Activated CD4-positive, alpha-beta T cell treated with anti-CD3 and anti-CD28 coated beads, Interleukin-2, amount 10 ng/mL, durations not matched to agents 24 days and 14 days (primary cell): Measurements from ENCODE around the gene JPT2. TPM values are rescaled to one million over a fixed set of nuclear protein-coding genes. Genes with fewer than 3 reads are reported as not detected.

Experiments used
- DNase-seq: peaks from one replicate; pipeline ENCODE4 v3.0.0; 2022
- H3K27ac Mint-ChIP-seq: one replicate; pipeline ENCODE4 v1.8.0; 2022; ENCODE audit warnings: mild to moderate bottlenecking, mixed read lengths
- H3K27me3 Mint-ChIP-seq: one replicate; pipeline ENCODE4 v1.8.0; 2022; ENCODE audit warnings: mixed read lengths
- H3K36me3 Mint-ChIP-seq: one replicate; pipeline ENCODE4 v1.8.0; 2022; ENCODE audit warnings: low read depth, mild to moderate bottlenecking, mixed read lengths
- H3K4me1 Mint-ChIP-seq: one replicate; pipeline ENCODE4 v1.8.0; 2021; ENCODE audit warnings: mixed read lengths
- H3K4me3 Mint-ChIP-seq: one replicate; pipeline ENCODE4 v1.8.0; 2022; ENCODE audit warnings: mild to moderate bottlenecking, moderate library complexity, mixed read lengths
- H3K9me3 Mint-ChIP-seq: one replicate; pipeline ENCODE4 v1.8.0; 2021; ENCODE audit warnings: mixed read lengths
- intact Hi-C: fragments of 100-400 bp; cut with micrococcal nuclease; formaldehyde crosslinking; loops from one replicate; pipeline ENCODE4 v1.15.1; 2023
- total RNA-seq: library from RNA; stranded (reverse); gene quantifications from 2 replicates; pipeline ENCODE4 v1.2.3, GENCODE V29; 2022

JPT2 gene
- total RNA-seq, 1 donor from 2014 or later: 119 TPM

DNA sequence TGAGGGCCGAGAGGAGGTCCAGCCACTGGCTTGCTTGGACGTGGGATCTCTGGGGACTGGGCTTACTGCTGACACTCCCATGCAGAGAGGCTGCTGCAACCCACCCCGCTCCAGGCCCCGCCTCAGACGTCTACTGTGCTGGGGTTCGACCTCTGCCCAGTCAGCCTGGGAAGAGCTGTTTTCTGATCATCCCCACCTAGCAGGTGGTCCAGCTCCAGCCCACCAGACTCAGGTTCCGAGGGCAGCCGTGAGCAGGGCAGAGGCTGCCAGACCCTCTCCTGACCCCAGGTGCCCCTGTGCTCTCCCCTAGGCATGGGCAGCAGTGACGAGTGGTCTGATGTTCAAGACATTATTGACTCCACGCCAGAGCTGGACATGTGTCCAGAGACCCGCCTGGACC lies 69.9 kb downstream of the JPT2 start:
- Mint-ChIP-seq H3K27ac (no peak overlapping the region), H3K36me3 (peaks cover 7% of the 10 kb centered on the region), H3K27me3 (no peaks in the 10 kb centered on the region), H3K9me3 (no peaks in the 10 kb centered on the region), H3K4me1 (no peaks in the 10 kb centered on the region), H3K4me3 (no peak overlapping the region)
- intact Hi-C loops: no loop called here
- DNase-seq: no peak

DNA sequence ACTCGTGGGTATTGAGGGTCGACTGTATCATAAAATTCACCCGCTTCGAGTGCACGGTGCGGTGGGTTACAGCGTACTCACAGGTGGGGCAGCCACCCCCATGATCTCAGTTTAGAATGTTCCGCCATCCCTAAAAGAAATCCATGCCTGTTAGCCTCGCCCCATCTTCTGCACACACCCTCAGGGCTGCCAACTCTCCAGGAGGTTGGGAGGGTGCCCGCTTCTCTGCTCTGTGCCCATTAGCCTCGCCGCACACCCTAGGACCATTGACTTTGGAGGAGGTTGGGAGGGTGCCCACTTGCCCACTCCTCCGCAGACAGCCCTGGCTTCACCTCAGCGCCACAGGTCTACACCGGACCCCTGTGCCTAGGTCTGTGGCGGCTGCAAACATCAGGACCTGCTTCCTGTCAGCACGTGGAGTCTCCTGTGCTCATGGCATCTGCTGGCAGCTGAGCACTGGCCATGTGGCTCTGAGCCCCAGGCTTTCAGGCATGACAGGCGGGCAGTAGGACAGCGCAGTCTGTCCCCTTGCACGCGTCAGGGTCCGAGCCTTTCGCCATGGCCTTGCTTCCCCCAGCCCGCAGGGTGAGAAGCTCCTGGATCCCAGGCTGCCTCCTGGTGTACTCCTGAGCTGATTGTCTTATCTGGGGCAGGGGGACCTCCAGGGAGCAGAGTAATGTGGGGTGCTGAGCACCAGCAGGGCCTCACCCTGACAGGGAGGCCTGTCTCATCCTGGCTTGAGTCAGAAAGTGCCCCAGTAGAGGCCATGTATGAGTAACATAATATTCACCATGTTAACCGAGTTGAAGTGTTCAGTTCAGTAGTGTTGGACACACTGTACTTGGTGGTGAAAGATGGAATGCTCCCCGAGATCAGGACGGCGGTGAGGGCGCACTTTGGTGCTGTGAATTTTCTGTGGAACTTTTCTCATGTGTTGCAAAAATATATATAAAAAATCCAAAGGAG lies 71.4 kb downstream of the JPT2 start:
- no peaks in the 10 kb centered on the region for H3K27me3 Mint-ChIP-seq
- peaks cover 8% of the 10 kb centered on the region for H3K36me3 Mint-ChIP-seq
- no peaks in the 10 kb centered on the region for H3K4me1 Mint-ChIP-seq
- H3K27ac Mint-ChIP-seq: no peak overlapping the region
- H3K9me3 Mint-ChIP-seq: no peaks in the 10 kb centered on the region
- DNase-seq: no peak
- no peak overlapping the region for H3K4me3 Mint-ChIP-seq
- intact Hi-C loops: no loop called here

Other genes starting within 250 kb of the JPT2 start
- not detected in 2 replicates for gene PERCC1, start 247.2 kb upstream of the JPT2 start, total RNA-seq
- 1.3 and 2.3 TPM in 2 replicates for gene CCDC154, start 233.7 kb upstream of the JPT2 start, total RNA-seq
- 56.5 and 58.0 TPM in 2 replicates for gene CLCN7, start 203.3 kb upstream of the JPT2 start, total RNA-seq
- not detected in 2 replicates for gene PTX4, start 189.3 kb upstream of the JPT2 start, total RNA-seq
- gene TELO2, start 184.9 kb upstream of the JPT2 start, total RNA-seq: 91.4 and 101 TPM in 2 replicates
- 19.9 and 20.8 TPM in 2 replicates for gene TMEM204, start 144.6 kb upstream of the JPT2 start, total RNA-seq
- 9.8 and 11.6 TPM in 2 replicates for gene IFT140, start 66.2 kb upstream of the JPT2 start, total RNA-seq
- gene CRAMP1, start 65.9 kb upstream of the JPT2 start, total RNA-seq: 34.9 and 36.7 TPM in 2 replicates
- gene MAPK8IP3, start 27.9 kb downstream of the JPT2 start, total RNA-seq: 78.2 and 80.2 TPM in 2 replicates
- gene NME3, start 93.3 kb downstream of the JPT2 start, total RNA-seq: 46.3 and 50.0 TPM in 2 replicates
- 28.2 and 30.0 TPM in 2 replicates for gene EME2, start 94.5 kb downstream of the JPT2 start, total RNA-seq
- gene MRPS34, start 94.9 kb downstream of the JPT2 start, total RNA-seq: 201 and 207 TPM in 2 replicates
- 24.6 and 24.9 TPM in 2 replicates for gene SPSB3, start 104.3 kb downstream of the JPT2 start, total RNA-seq
- gene NUBP2, start 104.7 kb downstream of the JPT2 start, total RNA-seq: 77.4 and 81.1 TPM in 2 replicates
- 0.12 TPM in 1 of 2 replicates, not detected in the other for gene IGFALS, start 115.4 kb downstream of the JPT2 start, total RNA-seq
- 50.3 and 57.7 TPM in 2 replicates for gene HAGH, start 148.5 kb downstream of the JPT2 start, total RNA-seq
- gene FAHD1, start 148.9 kb downstream of the JPT2 start, total RNA-seq: 20.2 and 21.7 TPM in 2 replicates
- not detected in 2 replicates for gene MEIOB, start 193.9 kb downstream of the JPT2 start, total RNA-seq
- gene HS3ST6, start 240.1 kb downstream of the JPT2 start, total RNA-seq: not detected in 2 replicates